Smooth muscle cell (in vitro differentiated cells): ENCODE results near the gene KCNE3. TPM values are rescaled to one million over a fixed set of nuclear protein-coding genes. Genes with fewer than 3 reads are reported as not detected.

Source experiments
- DNase-seq: peaks from one replicate; lab custom pipeline; 2025; ENCODE audit not compliant: unreplicated experiment; lab: John Stamatoyannopoulos, UW
- H2AFZ ChIP-seq: fragments of 200-600 bp; sonication (generic); 2 replicates; pipeline ENCODE4 v1.6.0; 2016; ENCODE audit warnings: antibody characterized with exemption, low read depth, mild to moderate bottlenecking
- H3F3A ChIP-seq: fragments of 200-600 bp; sonication (generic); 2 replicates; pipeline ENCODE4 v1.6.0; 2017; ENCODE audit warnings: antibody characterized with exemption, low read depth
- H3K27ac ChIP-seq: fragments of 200-600 bp; sonication (generic); 2 replicates; pipeline ENCODE4 v1.5.1; 2016; ENCODE audit warnings: low read depth, mild to moderate bottlenecking
- H3K27me3 ChIP-seq: fragments of 200-600 bp; sonication (generic); 2 replicates; pipeline ENCODE4 v1.6.1; 2016; ENCODE audit warnings: low read depth, mild to moderate bottlenecking
- H3K36me3 ChIP-seq: fragments of 200-600 bp; sonication (generic); 2 replicates; pipeline ENCODE4 v1.5.1; 2016; ENCODE audit warnings: low read depth
- H3K4me1 ChIP-seq: fragments of 200-600 bp; sonication (generic); 2 replicates; pipeline ENCODE4 v1.5.1; 2016; ENCODE audit warnings: low read depth
- H3K4me2 ChIP-seq: fragments of 200-600 bp; sonication (generic); 2 replicates; pipeline ENCODE4 v1.6.0; 2016; ENCODE audit warnings: mild to moderate bottlenecking
- H3K4me3 ChIP-seq: fragments of 200-600 bp; sonication (generic); 2 replicates; pipeline ENCODE4 v1.5.1; 2016; ENCODE audit warnings: mild to moderate bottlenecking
- H3K79me2 ChIP-seq: fragments of 200-600 bp; sonication (generic); 2 replicates; pipeline ENCODE4 v1.6.0; 2016; ENCODE audit warnings: low read depth, mild to moderate bottlenecking
- H3K9ac ChIP-seq: fragments of 200-600 bp; sonication (generic); 2 replicates; pipeline ENCODE4 v1.6.0; 2016; ENCODE audit warnings: low read depth
- H3K9me3 ChIP-seq: fragments of 200-600 bp; sonication (generic); replicated peaks from 2 replicates; pipeline ENCODE4 v1.5.1; 2016; ENCODE audit warnings: low read depth
- H4K20me1 ChIP-seq: fragments of 200-600 bp; sonication (generic); 2 replicates; pipeline ENCODE4 v1.6.0; 2016; ENCODE audit warnings: low read depth
- WGBS: methylation state at CpG from one replicate; pipeline ENCODE4 v1.1.7; 2016; ENCODE audit warnings: low lambda C conversion rate; 5-methylcytosine and 5-hydroxymethylcytosine counted together
- polyA plus RNA-seq: library from polyadenylated mRNA; unstranded; fragments of >200 nt; fragmentation: Nextera tagmentation; extraction: Ambion mirVana; gene quantifications from 2 replicates; pipeline ENCODE4 v1.2.1, GENCODE V29; 2016
- total RNA-seq: library from RNA; depleted of rRNA; stranded (reverse); fragments of >200 nt; gene quantifications from 2 replicates; pipeline ENCODE4 v1.2.3, GENCODE V29; 2014
- TF ChIP-seq, protein P1 (sequence below): fragments of 200-600 bp; sonication (generic); IDR thresholded peaks from 2 replicates; pipeline ENCODE4 v1.5.1; 2017; ENCODE audit warnings: borderline replicate concordance, mild to moderate bottlenecking, antibody characterized with exemption; ENCODE audit not compliant: insufficient read depth, poor library complexity, severe bottlenecking

KCNE3 gene
- total and polyA plus RNA-seq, 2 experiments from 2014 or later, result 3.9 to 5.1 TPM

DNA sequence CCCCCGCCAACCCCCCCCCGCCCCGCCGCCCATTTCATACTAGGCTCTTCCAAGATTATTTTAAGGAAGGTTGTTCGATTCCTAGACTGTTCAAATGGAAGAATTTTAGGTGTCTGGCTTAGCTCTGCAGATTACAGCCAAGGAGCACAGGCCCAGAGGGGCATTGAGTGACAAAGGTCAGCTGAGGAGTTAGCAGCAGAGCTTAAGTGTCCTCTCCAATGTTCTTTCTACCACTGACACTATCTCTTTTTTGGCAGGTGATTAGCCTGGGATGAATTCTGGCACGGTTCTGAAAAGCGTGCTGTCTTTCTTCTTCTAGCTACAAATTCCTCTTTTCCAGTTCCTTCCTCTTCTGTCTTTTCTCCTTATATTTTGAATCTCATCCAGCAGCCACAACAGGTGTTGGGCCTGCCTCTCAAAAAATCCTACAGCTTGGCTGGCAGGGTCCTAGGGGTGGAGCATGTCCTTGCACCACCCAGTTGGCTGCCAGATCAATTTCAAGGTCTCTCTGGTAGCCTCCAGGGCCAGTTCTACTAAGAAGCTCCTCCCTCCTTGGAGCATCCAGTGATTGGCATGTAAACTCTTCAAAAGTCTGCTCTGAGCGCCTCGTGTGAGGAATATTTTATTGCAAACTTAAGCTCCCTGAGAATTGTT lies 23.0 kb downstream of the KCNE3 start:
- Histone ChIP-seq H3K4me2 (no peak overlapping the region), H3K36me3 (no peaks in the 10 kb centered on the region)

DNA sequence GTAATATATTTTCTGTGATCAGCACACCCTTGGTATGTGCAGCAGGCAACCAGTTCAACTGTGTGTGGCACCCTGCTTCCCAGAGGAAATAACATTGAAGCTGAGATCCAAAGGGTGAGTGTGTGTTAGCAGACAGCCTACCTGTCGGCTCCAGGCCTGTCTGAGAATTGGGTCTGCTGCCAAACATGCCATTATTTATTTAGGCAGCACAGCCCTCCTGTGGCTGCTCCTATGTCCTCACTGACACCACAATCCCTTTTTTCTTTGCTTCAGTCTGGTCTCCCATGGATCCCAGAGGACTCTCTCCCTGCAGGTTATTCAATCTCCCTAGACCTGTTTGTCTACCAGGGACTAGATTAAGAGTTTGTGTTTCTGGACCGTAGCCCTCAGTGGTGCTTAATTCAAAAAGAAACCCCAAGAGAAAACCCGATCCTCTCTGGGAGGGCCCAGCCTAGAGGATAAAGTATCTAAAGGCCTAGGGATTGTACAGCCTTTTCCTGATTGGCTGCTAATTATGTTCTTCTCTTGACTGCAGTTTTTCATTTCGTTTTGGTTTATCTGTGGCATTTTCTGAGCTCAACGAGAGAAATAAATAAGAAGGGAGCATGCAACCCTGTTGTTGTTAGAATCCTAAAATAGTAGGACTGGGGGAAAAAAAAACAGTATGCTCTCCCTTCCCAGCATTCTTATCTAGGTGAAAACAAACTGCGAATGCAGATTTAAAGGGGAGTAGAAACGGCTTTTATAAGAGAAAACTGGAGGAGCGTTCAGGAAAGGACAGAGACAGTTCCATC lies 24.1 kb downstream of the KCNE3 start:
- Histone ChIP-seq H3K4me2 (peak overlapping the region; percentile 4), H3K79me2 (no peaks in the 10 kb centered on the region), H3K4me3 (no peak overlapping the region), H3K9ac (no peak overlapping the region), H3K4me1 (peaks cover 5% of the 10 kb centered on the region), H3F3A (no peaks in the 10 kb centered on the region), H3K9me3 (no peaks in the 10 kb centered on the region), H3K27ac (peak overlapping the region; percentile 40), H3K36me3 (no peaks in the 10 kb centered on the region), H4K20me1 (no peaks in the 10 kb centered on the region), H2AFZ (no peak overlapping the region), H3K27me3 (no peaks in the 10 kb centered on the region)
- no peak for DNase-seq
- 47% methylated on average over 8 of the region's 8 CpGs for WGBS
- TF ChIP-seq, protein P1, sequence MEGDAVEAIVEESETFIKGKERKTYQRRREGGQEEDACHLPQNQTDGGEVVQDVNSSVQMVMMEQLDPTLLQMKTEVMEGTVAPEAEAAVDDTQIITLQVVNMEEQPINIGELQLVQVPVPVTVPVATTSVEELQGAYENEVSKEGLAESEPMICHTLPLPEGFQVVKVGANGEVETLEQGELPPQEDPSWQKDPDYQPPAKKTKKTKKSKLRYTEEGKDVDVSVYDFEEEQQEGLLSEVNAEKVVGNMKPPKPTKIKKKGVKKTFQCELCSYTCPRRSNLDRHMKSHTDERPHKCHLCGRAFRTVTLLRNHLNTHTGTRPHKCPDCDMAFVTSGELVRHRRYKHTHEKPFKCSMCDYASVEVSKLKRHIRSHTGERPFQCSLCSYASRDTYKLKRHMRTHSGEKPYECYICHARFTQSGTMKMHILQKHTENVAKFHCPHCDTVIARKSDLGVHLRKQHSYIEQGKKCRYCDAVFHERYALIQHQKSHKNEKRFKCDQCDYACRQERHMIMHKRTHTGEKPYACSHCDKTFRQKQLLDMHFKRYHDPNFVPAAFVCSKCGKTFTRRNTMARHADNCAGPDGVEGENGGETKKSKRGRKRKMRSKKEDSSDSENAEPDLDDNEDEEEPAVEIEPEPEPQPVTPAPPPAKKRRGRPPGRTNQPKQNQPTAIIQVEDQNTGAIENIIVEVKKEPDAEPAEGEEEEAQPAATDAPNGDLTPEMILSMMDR, result no peak

More for the DNA sequence above, 23.0 kb downstream of the KCNE3 start:
- 87% methylated on average over 9 of the region's 9 CpGs for whole genome bisulfite sequencing
- no peaks in the 10 kb centered on the region for H3K79me2 ChIP-seq
- no peaks in the 10 kb centered on the region for H3F3A ChIP-seq
- H3K9ac ChIP-seq, result no peak overlapping the region
- peaks cover 5% of the 10 kb centered on the region for H3K4me1 ChIP-seq
- no peak overlapping the region for H2AFZ ChIP-seq
- H4K20me1 ChIP-seq, result no peaks in the 10 kb centered on the region
- no peak overlapping the region for H3K27ac ChIP-seq
- H3K27me3 ChIP-seq, result no peaks in the 10 kb centered on the region
- DNase-seq, result no peak
- H3K4me3 ChIP-seq, result no peak overlapping the region
- TF ChIP-seq, protein P1, result no peak
- no peaks in the 10 kb centered on the region for H3K9me3 ChIP-seq

DNA sequence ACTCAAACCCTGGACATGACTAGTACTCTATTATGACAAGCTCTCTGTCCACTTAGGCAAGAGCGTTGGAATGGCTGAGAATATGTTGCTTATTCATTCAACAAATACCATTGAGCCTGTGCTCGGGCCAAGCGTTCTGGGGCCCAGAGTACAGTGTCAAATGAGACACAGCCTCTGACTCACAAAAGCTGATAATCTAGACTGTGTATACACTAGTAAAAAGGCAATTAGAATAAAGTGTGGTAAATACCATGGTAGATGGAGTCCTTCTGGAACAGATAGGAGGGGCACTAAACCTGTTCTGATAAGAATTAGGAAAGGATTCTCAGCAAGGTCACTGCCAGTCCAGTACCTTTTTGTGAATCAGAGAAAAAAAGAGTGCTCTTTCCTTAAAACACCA lies 24.7 kb downstream of the KCNE3 start:
- H3K79me2 ChIP-seq, result no peaks in the 10 kb centered on the region

More for the DNA sequence above, 24.7 kb downstream of the KCNE3 start:
- Histone ChIP-seq H3K27ac (peak overlapping the region; percentile 40), H3K9ac (no peak overlapping the region), H2AFZ (no peak overlapping the region), H3K4me2 (peak overlapping the region; percentile 4), H3K4me3 (no peak overlapping the region), H3K9me3 (no peaks in the 10 kb centered on the region), H3K4me1 (peaks cover 5% of the 10 kb centered on the region), H4K20me1 (no peaks in the 10 kb centered on the region), H3K27me3 (no peaks in the 10 kb centered on the region), H3F3A (peaks cover 3% of the 10 kb centered on the region), H3K36me3 (no peaks in the 10 kb centered on the region)
- TF ChIP-seq, protein P1, result no peak
- DNase-seq, result no peak
- WGBS, result 15% methylated on average over 3 of the region's 3 CpGs
